HepG2 (cell line): ENCODE measurements around the gene PNPLA2. TPM values are rescaled to one million over a fixed set of nuclear protein-coding genes. Genes with fewer than 3 reads are reported as not detected.

Source experiments
- ATAC-seq: fragments of 200-7000 bp; cut with Tn5 transposase; 3 replicates; pipeline ENCODE4 v1.9.1; 2020; ENCODE audit warnings: mild to moderate bottlenecking, moderate library complexity
- BruUV-seq: library from RNA; stranded (reverse); fragments of 400-500 nt; replicated peaks from 2 replicates; lab custom pipeline; 2021; lab: Mats Ljungman, UMichigan
- CTCF ChIA-PET: fragments of 300-600 bp; formaldehyde crosslinking; extraction: SDS; loops from one replicate; lab custom pipeline; 2021; ENCODE audit warnings: low total read pairs, inconsistent platforms, low intra/inter-chr PET ratio; lab: Yijun Ruan, JAX
- POLR2A ChIA-PET: fragments of 350-600 bp; sonication (Branson Sonifier 250); formaldehyde crosslinking; loops from one replicate; lab custom pipeline; 2020; ENCODE audit warnings: antibody characterized with exemption, inconsistent platforms; lab: Yijun Ruan, JAX
- DNase-seq: peaks from one replicate; pipeline ENCODE4 v3.0.0-alpha.2; 2015; ENCODE audit warnings: low spot score
- FAIRE-seq: peaks from 3 replicates; lab custom pipeline; 2011; peaks lifted over from hg19 to GRCh38; lab: Jason Lieb, UNC
- H2AFZ ChIP-seq: one replicate; pipeline ENCODE4 v1.6.1; 2011; ENCODE audit warnings: low read length, inconsistent platforms
- H3K27ac ChIP-seq: fragments of 300-600 bp; 3 replicates; pipeline ENCODE4 v1.8.0; 2011; ENCODE audit warnings: mixed run types, mild to moderate bottlenecking, mixed read lengths, low read length, inconsistent platforms; ENCODE audit not compliant: insufficient read depth; ENCODE audit errors: extremely low read length
- H3K27me3 ChIP-seq, 2 experiments: fragments of 200-600 bp in 1 of 2; 2 replicates in 1 of 2; 3 replicates in 1 of 2; pipeline versions ENCODE4 v1.6.0 to v1.8.0; 2011; ENCODE audit warnings: low read length in 2 of 2, mild to moderate bottlenecking in 2 of 2, moderate library complexity in 2 of 2, inconsistent platforms in 1 of 2; ENCODE audit not compliant: insufficient read depth in 2 of 2, control insufficient read depth in 1 of 2
- H3K36me3 ChIP-seq, 2 experiments: fragments of 200-600 bp in 1 of 2; replicated peaks in 1 of 2; 2 replicates in 1 of 2; 3 replicates in 1 of 2; pipeline versions ENCODE4 v1.5.1 to v1.8.0; 2011; ENCODE audit warnings: low read length in 2 of 2, inconsistent platforms in 1 of 2; ENCODE audit not compliant: insufficient read depth in 2 of 2, control insufficient read depth in 1 of 2
- H3K4me1 ChIP-seq: 2 replicates; pipeline ENCODE4 v1.5.1; 2012; ENCODE audit warnings: low read length, inconsistent platforms; ENCODE audit not compliant: insufficient read depth
- H3K4me2 ChIP-seq: 2 replicates; pipeline ENCODE4 v1.6.0; 2011; ENCODE audit warnings: low read depth, low read length, inconsistent platforms
- H3K4me3 ChIP-seq, 3 experiments: fragments of 200-600 bp in 1 of 3; sonication (generic), shearing (Covaris generic) in 1 of 3; replicated peaks in 1 of 3; 2 replicates each; pipeline ENCODE4 v1.5.1; 2011 to 2016; ENCODE audit warnings: low read length in 3 of 3, inconsistent platforms in 2 of 3, low read depth in 2 of 3, mild to moderate bottlenecking in 2 of 3, control low read depth in 1 of 3, mixed read lengths in 1 of 3; ENCODE audit not compliant: insufficient read depth in 1 of 3
- H3K79me2 ChIP-seq: one replicate; pipeline ENCODE4 v1.6.1; 2011; ENCODE audit warnings: low read length, inconsistent platforms; ENCODE audit not compliant: insufficient read depth
- H3K9ac ChIP-seq: 2 replicates; pipeline ENCODE4 v1.6.0; 2011; ENCODE audit warnings: mild to moderate bottlenecking, low read depth, low read length, inconsistent platforms; ENCODE audit not compliant: insufficient read depth
- H3K9me3 ChIP-seq: 2 replicates; pipeline ENCODE4 v1.5.1; 2012; ENCODE audit warnings: mild to moderate bottlenecking, low read length
- H4K20me1 ChIP-seq: 2 replicates; pipeline ENCODE4 v1.6.0; 2011; ENCODE audit warnings: inconsistent platforms, mild to moderate bottlenecking, low read length, moderate library complexity; ENCODE audit not compliant: insufficient read depth
- ARHGAP35 ChIP-seq: sonication (generic); formaldehyde crosslinking; IDR thresholded peaks from 2 replicates; pipeline ENCODE4 v1.9.0; 2022; ENCODE audit warnings: mild to moderate bottlenecking, inconsistent platforms, moderate library complexity, missing genetic modification reagents, borderline replicate concordance
- CREM ChIP-seq, 2 experiments: sonication (generic) in 1 of 2; formaldehyde crosslinking in 1 of 2; IDR thresholded peaks; 2 replicates each; pipeline versions ENCODE4 v1.4.0 to v1.6.1; 2016 to 2020; ENCODE audit warnings: antibody characterized with exemption in 1 of 2, mild to moderate bottlenecking in 1 of 2, missing genetic modification reagents in 1 of 2
- DMAP1 ChIP-seq: IDR thresholded peaks from 2 replicates; pipeline ENCODE4 v1.6.1; 2016
- NCOR1 ChIP-seq: fragments of 200-600 bp; sonication (generic); IDR thresholded peaks from 2 replicates; pipeline ENCODE4 v1.7.0; 2017; ENCODE audit warnings: antibody characterized with exemption, low read length, borderline replicate concordance
- NFAT5 ChIP-seq: sonication (generic); formaldehyde crosslinking; IDR thresholded peaks from 2 replicates; pipeline ENCODE4 v1.4.0; 2020; ENCODE audit warnings: missing genetic modification reagents
- SYNCRIP ChIP-seq: fragments of 200-400 bp; formaldehyde crosslinking; IDR thresholded peaks from 2 replicates; pipeline ENCODE4 v1.6.1; 2018; ENCODE audit warnings: mild to moderate bottlenecking, low read depth, low read length; ENCODE audit not compliant: insufficient read depth
- TCF12 ChIP-seq, 2 experiments: fragments of 450-650 bp in 1 of 2; sonication (generic) in 1 of 2; formaldehyde crosslinking in 1 of 2; IDR thresholded peaks; 2 replicates each; pipeline versions ENCODE4 v1.6.1 to v1.8.0; 2017 to 2022; ENCODE audit warnings: antibody characterized with exemption in 1 of 2, mild to moderate bottlenecking in 1 of 2, missing genetic modification reagents in 1 of 2, moderate library complexity in 1 of 2
- TP53 ChIP-seq: sonication (generic); formaldehyde crosslinking; conservative IDR thresholded peaks from 2 replicates; pipeline ENCODE4 v1.4.0; 2020; ENCODE audit warnings: missing genetic modification reagents
- ZBTB25 ChIP-seq: IDR thresholded peaks from 2 replicates; pipeline ENCODE4 v1.6.1; 2018; ENCODE audit warnings: missing genetic modification reagents
- ZBTB8A ChIP-seq: sonication (generic); formaldehyde crosslinking; IDR thresholded peaks from 2 replicates; pipeline ENCODE4 v1.4.0; 2020; ENCODE audit warnings: mild to moderate bottlenecking, low read depth, missing genetic modification reagents, borderline replicate concordance
- ZIK1 ChIP-seq: sonication (generic); formaldehyde crosslinking; IDR thresholded peaks from 2 replicates; pipeline ENCODE4 v1.5.0; 2020; ENCODE audit warnings: mild to moderate bottlenecking, low read depth, missing genetic modification reagents, borderline replicate concordance
- ZMAT5 ChIP-seq: sonication (generic); formaldehyde crosslinking; IDR thresholded peaks from 2 replicates; pipeline ENCODE4 v1.5.0; 2020; ENCODE audit warnings: mild to moderate bottlenecking, low read depth, missing genetic modification reagents, borderline replicate concordance
- ZMYM3 ChIP-seq: sonication (generic); formaldehyde crosslinking; IDR thresholded peaks from 2 replicates; pipeline ENCODE4 v1.5.1; 2020; ENCODE audit warnings: mild to moderate bottlenecking, missing genetic modification reagents
- ZNF775 ChIP-seq: sonication (generic); formaldehyde crosslinking; IDR thresholded peaks from 2 replicates; pipeline ENCODE4 v1.4.0; 2020; ENCODE audit warnings: missing genetic modification reagents, mild to moderate bottlenecking, moderate library complexity, borderline replicate concordance
- WGBS: methylation state at CpG from one replicate; pipeline ENCODE4 v1.1.6; 2017; ENCODE audit warnings: low lambda C conversion rate; 5-methylcytosine and 5-hydroxymethylcytosine counted together
- in situ Hi-C: cut with HindIII; loops from 2 replicates; pipeline ENCODE4 v1.10.0; 2017; ENCODE audit warnings: low pct_unique_long_range_greater_than_20kb; ENCODE audit not compliant: extremely low pct_ligation_motif_present
- intact Hi-C: fragments of 100-400 bp; cut with micrococcal nuclease; formaldehyde crosslinking; loops from one replicate; pipeline ENCODE4 v1.10.0; 2022; ENCODE audit not compliant: unreplicated experiment
- polyA plus RNA-seq, 8 experiments: library from polyadenylated mRNA; depleted of rRNA in 3 of 8; stranded (reverse) in 7 of 8; unstranded in 1 of 8; fragments of >200 nt; fragmentation: Illumina TruSeq in 4 of 8; extraction: Trizol in 4 of 8; gene quantifications; 2 replicates each; pipeline versions ENCODE4 v1.2.1 to v1.2.3, GENCODE V29; 2011 to 2016; ENCODE audit warnings: low read depth in 4 of 8, missing spikeins in 1 of 8, mixed read lengths in 1 of 8; ENCODE audit not compliant: insufficient read depth in 1 of 8
- total RNA-seq, 5 experiments: library from RNA; depleted of rRNA; stranded (reverse); fragments of >200 nt; fragmentation: Illumina TruSeq; extraction: Trizol; gene quantifications; 2 replicates each; pipeline ENCODE4 v1.2.3, GENCODE V29; 2016; ENCODE audit warnings: low read depth in 1 of 5

Gene PNPLA2
- total and polyA plus RNA-seq, 2 of the 13 experiments (the other 11 are each of a cell fraction or from before 2014, with no cell fraction given): 10.5 to 43.2 TPM

GRCh38 chr11:824942-825341, 6.2 kb downstream of the PNPLA2 start:
- Histone ChIP-seq H3K9ac (no peak overlapping the region), H3K36me3 (peaks cover 8 to 22% of the 10 kb centered on the region in 2 experiments; a peak in 4 of 5 replicates), H3K79me2 (peaks cover 20% of the 10 kb centered on the region), H3K27me3 (no peaks in the 10 kb centered on the region; a peak in 1 of 5 replicates), H3K4me1 (peaks cover 60% of the 10 kb centered on the region), H3K27ac (no peak overlapping the region), H3K4me2 (no peak overlapping the region), H4K20me1 (peaks cover 20% of the 10 kb centered on the region), H2AFZ (no peak overlapping the region), H3K4me3 (no peak overlapping the region), H3K9me3 (no peaks in the 10 kb centered on the region)
- TF ChIP-seq SYNCRIP: no peak
- no peak for TF ChIP-seq ZBTB25
- no peak for TF ChIP-seq ZNF775 (CRISPR knock-in tag)
- TF ChIP-seq ZMYM3: no peak
- TF ChIP-seq CREM (IDR thresholded peaks at IDR 0.05): no peak
- no peak for TF ChIP-seq CREM (CRISPR knock-in tag; IDR thresholded peaks at IDR 0.05)
- no peak for TF ChIP-seq DMAP1 (CRISPR knock-in tag)
- no peak for TF ChIP-seq ZBTB8A (CRISPR knock-in tag)
- TF ChIP-seq ZMAT5 (CRISPR knock-in tag): no peak
- no peak for TF ChIP-seq TP53 (CRISPR knock-in tag)
- no peak for TF ChIP-seq ARHGAP35 (CRISPR knock-in tag)
- TF ChIP-seq NCOR1: no peak
- TF ChIP-seq TCF12 (IDR thresholded peaks at IDR 0.05): no peak
- TF ChIP-seq TCF12 (CRISPR knock-in tag; IDR thresholded peaks at IDR 0.05): no peak
- TF ChIP-seq NFAT5 (CRISPR knock-in tag): no peak
- no peak for TF ChIP-seq ZIK1
- ChIA-PET CTCF (no interaction called here), POLR2A (interaction anchor here (1.1 to 11.6 kb wide), 3 partner anchors 16 to 118 kb away, joined by 3 to 141 read pairs (median 5); partner anchors contain the start of genes EPS8L2, POLR2L, RPLP2 and TSPAN4)
- ATAC-seq (no peak), FAIRE-seq (no peak), DNase-seq (no peak)
- 90% methylated on average over 9 of the region's 11 CpGs for WGBS
- in situ Hi-C loops (no loop called here), intact Hi-C loops (no loop called here)
- BruUV-seq: no TSS peak
